ENCODE results near the gene KLC1.
A peak's percentile ranks its signal among the peaks of the same experiment; 100 is the strongest.

KLC1 gene

DNA sequence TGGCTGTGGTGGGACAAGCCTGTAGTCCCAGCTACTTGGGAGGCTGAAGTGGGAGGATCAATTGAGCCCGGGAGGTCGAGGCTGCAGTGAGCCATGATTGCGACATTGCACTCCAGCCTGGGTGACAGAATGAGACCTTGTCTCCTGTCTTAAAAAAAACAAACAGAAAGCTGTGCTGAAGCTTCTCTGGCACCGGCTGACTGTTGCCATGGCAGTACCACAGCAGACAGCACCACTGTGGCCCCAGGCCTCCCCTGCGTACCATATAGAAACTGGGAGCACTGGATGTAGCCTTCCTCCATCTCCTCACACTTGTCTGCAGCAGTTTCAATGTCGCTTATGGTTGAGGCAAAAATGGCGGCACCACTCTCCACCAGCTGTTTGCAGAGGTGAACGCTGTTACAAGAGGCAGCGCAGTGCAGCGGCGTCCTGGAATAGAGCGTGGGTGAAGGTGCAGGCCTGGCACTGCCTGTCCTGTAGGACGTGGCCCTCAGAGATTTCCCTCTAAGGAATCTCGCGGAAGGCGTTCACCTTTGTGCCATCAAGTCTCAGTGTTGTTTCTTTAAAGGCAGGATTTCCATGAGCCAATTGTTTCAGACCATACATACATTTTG is 108.5 kb downstream of the KLC1 start:
- DNase-seq, result no peak

DNA sequence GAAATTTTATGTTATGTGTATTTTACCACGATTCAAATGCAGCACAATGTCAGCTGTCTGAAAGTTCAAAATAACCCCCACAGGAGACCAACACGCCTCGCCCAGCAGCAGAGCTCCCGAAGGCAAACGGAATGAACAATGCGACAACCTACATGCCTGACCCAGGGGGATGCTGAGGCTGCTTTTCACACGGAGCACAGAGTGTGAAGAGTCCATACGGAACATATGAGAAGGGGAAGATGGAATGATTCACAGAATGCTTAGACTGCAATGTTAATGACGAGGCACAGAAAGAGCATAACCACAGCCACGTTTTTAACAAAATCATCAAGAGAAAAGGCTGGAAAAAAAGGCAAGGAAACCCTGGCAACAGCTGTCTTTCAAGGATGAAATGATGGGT is 109.2 kb downstream of the KLC1 start:
- DNase-seq, result no peak

DNA sequence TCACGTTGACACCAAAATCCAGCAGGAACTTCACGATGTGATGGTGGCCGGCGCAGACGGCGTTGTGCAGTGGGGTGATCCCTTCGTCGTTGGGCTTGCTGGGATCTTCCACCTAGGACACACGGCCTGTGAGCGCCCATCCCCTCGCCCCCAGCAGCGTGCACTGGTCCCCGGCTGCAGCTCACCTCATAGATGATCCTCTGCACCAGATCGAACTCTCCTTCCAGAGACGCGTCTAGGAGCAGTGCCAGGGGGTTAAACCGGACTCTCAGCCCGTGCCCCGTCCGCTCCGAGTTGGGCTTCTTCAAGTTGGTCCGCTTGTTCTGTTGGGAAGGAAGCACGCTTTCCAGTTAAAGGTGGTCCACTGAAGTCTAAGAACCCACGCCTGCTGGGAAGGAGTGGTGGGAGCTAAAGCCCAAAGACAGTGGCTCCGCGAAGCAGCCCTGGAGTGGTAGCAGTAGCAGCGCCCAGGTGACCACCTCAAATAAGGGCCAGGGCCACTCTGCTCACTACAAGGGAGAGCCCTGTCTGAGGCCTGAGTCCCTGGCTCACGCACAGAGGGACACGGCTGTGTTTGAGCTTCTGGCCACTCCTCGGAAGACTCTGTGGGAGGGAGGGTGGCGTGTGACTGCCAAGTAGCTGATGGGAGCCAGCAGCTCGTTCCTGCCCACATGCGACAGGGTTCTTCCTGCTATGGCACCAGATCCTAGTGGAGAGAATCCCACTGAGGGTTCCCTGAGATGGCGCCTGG is 109.9 kb downstream of the KLC1 start:
- no peak for DNase-seq

DNA sequence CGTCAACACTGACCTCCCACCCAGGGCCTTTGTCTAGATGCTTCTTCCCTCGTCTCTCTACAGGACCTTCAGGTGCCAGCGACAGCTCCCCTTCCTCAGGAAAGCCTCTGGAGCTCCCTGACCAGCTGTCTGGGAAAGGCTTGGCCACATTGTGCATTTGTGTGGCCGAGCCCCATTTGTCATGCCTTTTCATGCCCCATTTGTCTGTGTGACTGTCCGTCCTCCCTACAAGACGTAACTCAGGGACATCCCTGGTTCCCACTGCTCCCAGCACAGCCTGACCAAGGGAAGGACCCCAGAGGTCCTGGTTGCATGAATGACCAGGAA is 110.4 kb downstream of the KLC1 start:
- DNase-seq, result no peak

DNA sequence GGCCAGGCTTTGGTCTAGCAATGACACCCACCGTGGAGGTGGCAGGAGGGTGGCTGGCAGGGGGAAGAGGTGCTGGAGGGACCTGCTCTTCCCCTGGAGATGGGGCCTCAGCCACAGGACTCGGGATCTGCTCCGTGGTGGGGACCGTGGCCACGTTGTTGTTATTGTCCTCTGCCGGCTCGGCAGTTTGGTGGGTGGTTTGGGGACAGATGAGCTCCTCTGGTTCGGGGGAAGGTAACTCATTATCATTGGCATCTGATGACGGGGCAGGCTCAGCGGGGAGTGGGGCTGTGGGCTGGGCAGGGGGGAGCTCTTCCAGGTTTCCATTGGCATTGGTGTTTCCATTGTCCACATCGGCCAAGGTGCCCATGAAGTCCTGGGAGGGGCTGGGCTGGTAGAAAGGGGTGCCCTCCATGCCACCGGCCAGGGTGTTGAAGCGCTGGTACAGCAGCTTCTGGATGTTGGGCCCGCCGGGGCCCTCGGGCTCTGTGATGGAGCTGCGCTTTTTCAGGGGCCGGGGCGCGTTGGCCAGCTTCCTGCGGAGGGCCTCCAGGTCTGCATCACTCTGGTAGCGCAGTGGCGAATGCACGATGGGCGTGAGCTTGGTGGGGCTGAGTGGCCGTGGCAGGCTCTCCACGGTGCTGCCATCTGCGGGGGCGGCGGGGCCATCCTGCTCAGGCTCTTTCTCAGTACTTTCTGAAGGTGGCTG is 110.9 kb downstream of the KLC1 start:
- no peak for DNase-seq

DNA sequence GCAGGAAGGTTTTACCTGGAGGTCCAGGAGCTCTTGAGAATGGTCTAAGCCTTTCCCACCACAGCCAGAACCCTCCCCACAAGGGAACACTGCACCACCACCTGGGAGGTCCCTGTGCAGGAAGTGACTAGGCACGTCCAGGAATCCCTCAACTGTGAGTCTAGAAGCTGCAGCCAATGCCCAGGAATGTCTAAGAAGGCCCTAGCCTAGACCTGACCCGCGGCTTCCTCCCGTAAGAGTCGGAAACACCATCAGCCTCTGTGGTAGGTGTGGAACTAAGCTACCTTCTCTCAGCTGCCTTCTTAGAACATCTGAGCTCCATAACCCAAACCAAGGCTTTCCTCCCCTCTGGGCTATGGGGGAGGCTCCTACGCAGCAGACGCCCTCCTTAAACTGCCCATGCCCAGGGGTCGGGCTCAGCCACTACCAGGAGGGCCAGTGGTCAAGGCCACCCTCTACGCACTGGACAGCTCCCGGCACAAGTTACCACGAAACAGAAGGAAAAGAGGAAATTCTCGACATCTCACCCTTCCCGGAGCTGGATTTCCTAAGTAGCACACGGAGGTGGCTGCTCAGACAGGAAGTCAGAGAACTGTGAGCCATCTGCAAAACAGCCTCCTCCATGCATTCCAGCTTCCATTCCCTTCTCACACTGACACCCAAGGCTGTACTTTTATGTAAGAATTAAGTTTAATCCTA is 112.1 kb downstream of the KLC1 start:
- no peak for DNase-seq

DNA sequence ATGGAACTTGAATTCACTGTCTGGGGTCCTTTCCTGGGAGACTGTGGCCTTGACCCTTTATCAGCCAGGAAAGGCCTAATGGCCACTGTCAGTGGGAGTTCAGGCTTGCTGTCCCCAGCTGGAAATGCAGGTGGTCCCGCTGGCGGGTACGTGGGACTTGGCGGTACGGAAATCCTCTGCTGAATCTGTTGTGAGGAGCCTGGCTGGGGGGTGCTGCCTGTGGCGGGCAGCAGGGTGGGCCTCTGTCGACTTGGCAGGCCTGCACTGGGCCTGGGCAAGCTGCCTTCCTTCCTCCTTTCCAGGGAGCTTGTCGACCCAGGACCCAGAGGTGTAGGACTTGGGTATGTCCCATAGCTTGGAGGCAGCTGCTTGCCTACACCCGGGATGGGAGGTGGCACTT is 112.9 kb downstream of the KLC1 start:
- no peak for DNase-seq

DNA sequence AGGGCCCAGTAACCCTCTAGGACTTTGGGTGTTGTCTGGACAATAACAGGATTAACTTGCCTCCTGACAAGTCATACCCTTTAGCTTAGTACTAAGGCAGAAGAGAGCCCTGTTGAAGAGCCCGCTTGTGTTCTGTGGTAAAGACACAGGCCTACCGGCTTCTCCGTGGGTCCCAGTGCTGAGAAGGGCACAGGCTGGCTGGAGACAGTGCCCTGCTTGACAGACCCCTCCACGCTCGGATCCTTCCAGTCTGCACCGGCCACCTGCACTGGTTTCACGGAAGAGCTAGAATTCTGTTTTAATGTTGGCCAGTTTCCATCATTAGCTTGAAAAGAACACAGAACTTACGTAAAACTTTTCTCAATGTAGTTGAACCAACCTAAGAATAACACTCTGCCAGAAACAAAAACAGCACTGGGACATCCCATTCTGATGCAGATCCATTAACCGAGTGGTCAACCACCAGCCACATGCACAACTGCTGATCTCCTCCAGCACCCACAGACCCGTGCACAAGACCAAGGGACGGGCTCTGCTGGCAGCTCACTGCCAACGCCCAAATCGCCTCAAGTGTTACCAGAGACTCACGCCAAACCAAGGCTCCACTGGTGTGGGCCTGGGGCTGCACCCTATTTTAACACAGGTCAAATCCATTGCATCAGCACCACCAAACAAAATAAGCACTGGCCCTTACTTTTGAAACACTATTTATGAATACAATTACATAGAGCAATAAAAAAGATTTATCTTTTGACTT is 113.7 kb downstream of the KLC1 start:
- DNase-seq, result no peak

DNA sequence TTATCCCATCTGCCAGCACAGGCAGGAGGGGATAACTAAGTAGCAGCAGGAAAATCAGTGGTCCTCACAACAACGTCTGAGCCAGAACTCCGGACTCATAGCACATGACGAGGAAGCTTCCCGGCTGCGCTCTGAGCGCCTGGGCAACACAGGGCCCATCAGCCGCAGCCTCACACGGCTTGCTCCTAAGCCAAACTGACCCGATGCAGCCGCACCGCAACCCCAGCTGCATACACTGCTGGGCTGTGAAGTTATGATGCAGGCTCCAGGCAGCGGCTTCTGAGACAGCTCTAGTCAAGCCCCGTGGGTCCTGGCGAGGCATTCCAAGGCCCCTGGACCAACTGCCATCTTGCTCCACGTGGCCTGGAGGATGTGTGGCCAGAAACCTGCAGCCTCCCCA is 114.7 kb downstream of the KLC1 start:
- no peak for DNase-seq

DNA sequence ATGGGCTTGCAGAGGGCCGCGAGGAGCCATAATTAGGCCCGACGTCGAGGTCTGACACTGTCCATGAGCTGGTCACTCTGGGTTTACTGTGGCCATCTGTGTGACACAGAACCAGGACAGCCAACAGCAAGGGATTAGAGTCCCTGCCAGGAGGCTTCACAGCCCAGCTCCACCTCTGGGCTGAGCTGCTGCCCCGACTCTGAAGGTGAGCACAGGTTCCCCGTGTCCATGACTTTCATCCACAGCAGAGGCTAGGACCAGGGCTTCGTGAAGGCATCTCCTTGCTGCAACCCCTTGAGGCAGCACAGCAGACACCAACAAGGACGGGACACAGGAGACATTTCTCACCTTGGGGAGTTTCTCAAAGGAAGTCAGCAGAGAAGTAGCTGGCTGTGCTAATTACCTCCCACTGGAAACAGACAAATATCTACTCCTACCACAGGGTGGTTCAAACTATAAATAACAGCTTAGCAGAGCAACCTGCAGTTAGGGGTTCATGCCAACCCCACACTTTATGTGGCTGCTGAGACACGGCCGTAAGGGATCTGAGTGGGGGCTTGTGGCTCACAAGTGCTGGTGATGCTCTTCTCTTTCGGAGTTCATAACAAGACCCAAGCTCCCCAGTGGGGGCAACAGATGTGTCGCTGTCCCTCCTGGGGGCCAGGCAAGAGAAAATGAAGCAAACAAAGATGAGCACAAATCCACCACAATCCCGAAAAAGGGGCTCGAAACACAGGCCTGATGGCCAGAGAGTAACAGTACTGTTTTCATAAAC is 115.8 kb downstream of the KLC1 start:
- DNase-seq, result no peak

DNA sequence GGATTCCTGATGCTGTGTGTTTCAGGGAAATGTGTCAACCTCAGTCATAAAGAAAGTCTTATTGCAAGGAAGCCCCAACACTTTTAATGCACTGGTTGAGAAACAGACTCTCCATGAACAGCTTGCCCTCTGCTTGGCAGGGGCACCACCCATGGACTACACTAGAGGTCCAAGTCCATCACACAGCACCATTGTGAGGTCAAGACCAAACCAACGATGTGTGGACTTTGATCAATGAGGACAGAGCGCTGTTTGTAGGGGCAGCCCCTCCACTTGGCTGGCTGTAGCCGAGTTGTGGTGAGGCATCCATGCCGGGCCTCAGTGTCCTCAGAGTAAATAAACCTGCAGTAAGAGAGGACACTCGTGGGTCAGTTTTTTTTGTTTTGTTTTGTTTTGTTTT is 116.4 kb downstream of the KLC1 start:
- no peak for DNase-seq

DNA sequence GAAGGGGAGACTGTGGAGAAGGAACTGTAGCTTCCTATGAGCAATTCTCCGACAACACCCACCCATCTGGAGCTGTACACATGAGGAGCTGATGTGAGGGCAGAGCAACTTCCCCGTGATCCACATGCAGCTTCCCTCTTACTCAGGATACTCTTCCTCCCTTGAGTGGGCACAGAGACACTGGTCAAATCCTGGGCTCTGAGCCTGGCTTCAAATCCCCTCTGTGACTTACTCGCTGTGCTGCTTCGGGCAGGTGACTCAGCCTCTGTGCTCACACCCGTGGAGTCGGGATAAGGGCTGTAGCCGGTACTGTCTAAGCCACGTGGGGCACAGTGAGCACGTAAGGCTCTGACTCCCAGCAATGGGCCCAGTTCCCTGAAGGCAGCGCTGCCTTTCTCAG is 117.7 kb downstream of the KLC1 start:
- no peak for DNase-seq

DNA sequence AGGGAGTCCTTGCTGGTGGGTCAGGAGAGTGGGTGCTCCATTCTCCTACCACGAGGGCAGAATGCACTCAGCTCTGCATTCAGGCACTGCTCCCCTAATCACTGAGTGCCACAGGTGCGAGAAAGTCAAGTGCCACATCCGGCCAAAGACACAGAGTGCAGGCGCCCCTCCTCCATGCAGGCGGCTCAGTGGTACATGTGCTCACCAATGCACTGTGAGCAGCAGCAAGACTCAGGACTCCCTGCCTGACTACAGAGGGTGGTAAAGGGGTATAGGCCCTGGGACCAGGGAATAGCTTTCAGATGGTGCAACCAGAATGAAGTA is 119.5 kb downstream of the KLC1 start:
- peak; percentile 24 for DNase-seq

DNA sequence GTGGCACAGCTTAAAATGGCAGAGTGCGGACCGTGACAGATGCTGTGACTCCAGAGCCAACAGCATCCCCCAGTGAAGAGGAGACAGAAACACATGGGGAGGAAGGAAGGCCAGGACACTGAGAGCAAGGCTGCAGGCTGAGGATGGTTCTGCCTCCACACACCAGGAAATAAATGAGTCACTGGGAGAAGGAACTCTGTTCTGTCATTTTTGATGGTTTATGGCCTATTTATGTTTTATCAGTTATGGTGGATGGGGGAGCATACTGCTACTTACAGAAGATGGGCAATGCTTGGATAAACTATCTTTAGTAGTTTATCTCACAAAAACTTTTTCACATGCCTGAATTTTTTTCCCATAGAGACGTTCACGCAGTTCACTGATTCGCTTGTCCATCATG is 120.4 kb downstream of the KLC1 start:
- DNase-seq, result no peak

DNA sequence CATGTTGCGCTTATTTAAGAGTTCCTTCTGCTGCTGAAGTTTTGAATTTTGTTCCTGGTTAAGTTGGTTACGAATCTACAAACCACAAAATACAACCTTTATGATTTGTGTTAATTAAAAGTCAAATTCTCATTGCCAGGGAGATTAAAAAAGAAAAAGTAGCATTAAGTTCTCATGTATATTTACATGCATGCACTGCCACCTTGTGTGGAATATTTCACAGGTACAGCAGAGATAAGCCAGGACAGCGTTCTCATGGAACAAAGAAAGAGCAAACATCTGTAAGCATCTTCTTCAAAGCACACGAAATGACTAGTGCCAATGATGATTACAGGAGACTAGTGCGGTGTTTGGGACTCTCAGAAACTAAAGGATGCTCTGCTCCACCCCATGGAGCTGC is 120.8 kb downstream of the KLC1 start:
- no peak for DNase-seq

All from activated gamma-delta T cell (primary cell).